NK-92 (cell line): ENCODE results near the gene ACAD10.

ENCODE experiments used
- DNase-seq: peaks from one replicate; lab custom pipeline; 2025; ENCODE audit not compliant: unreplicated experiment; lab: John Stamatoyannopoulos, UW

The ACAD10 gene

DNA sequence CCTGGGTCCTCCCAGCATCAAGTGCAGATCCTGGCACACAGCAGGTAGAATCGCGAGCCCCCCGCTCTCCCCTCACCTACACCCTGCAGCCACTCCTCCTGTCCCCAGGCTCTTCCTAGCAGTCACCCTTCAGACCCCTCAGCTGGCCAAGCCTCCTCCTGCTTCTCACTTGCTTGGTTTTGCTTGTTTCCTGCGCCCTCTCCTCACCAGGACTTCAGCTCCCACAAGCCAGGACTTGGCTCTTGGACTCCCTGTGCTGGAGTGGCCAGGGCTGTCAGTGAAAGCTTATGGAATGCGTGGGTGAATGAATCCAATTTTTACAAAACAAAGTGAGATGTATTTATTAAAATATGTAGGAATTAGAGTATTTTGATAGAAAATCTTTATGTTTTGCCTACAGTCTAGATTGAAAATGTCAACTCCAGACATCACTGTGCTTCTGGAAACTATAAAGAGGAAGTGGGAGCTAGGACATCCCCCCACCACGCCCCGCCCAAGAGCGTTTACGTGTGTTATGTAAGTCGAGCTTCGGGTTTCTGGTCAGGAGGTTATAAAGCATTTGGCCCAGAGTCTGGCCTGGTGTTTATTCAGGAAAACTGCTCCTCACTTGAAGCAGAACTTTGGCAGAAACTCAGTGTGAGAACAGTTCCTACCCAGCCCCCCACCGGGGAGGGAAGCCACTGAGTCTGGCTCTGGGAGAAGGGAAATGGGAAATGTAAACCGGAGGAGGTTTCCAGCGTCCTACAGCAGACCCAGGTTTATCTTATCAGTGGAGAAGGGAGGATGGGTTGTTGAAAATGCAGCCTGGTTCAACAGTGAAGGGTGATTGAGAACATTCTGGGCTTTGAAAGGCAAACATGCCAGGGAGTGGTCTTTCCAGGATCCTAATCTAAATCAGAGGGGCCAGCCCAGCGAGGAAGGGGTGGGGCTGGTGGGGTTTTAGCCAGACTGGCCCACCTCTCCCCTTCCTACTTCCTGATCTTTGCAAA is 89.6 kb downstream of the ACAD10 start:
- no peak for DNase-seq

GRCh38 chr12:111776836-111777344 is 91.0 kb downstream of the ACAD10 start:
- no peak for DNase-seq

GRCh38 chr12:111777345-111778045 is 91.6 kb downstream of the ACAD10 start:
- no peak for DNase-seq

GRCh38 chr12:111780166-111780565 is 94.3 kb downstream of the ACAD10 start:
- no peak for DNase-seq

DNA sequence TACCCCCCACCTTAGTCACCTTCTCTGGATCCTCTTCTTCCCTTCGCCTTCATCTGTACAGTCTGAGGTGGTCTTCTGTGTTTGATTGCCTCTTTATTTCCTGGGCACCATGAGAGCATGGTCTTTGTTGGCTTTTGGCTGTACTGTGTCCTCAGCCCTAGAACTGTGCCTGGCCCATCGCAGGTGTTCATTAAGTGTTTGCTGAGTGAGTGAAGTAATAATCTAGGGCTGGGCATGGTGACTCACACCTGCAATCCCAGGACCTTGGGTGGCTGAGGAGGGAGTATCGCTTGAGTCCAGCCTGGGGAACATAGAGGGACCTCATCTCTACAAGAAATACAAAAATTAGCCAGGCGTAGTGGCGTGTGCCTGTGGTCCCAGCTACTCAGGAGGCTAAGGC is 94.8 kb downstream of the ACAD10 start:
- no peak for DNase-seq

DNA sequence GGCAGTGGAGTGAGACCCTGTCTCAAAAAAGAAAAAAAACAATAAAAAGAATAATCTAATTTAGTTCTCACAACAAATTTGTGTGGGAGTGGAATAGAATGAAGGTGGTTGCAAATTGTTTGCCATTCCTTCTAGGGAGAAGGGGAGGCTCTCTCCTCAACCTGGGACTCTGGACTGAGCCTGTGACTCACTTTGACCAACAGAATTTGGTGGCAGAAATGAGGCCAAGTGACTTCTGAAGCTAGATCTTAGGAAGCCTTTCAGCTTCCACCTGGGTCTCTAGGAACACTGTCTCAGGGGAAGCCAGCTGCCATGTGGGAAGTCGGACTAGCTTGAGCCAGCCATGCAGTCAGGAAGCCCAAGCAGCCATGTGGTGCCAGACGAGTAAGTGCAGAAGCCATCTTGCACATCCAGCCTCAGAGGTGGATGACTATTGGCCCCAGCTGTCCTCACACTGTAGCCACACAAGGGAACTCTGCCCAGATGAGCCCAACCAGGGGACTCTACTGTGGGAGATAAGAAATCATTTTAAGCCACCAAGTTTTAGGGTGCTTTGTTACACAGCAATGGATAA is 95.3 kb downstream of the ACAD10 start:
- DNase-seq: no peak

DNA sequence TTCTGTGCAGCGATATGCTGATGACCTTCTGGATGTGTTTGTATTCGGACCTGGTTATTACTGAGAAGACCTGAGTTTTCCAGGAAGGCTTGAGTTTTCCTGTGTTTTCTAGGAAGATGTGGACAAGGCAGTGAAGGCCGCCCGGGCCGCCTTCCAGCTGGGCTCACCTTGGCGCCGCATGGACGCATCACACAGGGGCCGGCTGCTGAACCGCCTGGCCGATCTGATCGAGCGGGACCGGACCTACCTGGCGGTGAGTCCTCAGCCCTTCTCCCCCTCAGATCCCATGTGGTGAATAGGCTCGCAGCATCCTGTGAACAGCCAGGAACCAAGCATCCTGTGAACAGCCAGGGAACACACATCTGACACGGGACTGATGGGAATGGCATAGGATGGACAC is 97.2 kb downstream of the ACAD10 start:
- no peak for DNase-seq

- DNase-seq: no peak
Observed at GRCh38 chr12:111784953-111785352, 99.1 kb downstream of the ACAD10 start.

- DNase-seq: no peak
Observed at GRCh38 chr12:111785651-111786050, 99.8 kb downstream of the ACAD10 start.

- no peak for DNase-seq
Observed at GRCh38 chr12:111788178-111788654, 102.4 kb downstream of the ACAD10 start.

DNA sequence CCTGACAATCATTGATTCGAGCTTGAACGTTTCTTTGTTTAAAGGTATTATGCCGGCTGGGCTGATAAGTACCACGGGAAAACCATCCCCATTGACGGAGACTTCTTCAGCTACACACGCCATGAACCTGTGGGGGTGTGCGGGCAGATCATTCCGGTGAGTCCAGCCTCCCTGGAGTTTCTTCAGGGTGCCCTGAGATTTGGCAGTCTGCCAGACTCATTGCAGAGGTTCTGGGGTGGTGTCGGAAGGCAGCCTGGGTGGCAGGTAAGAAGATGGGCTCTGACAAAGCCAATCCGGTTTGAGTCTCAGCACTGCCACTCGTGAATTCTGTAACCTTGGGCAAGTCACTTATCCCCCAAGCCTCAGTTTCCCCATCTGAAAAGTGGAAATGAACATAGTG is 103.9 kb downstream of the ACAD10 start:
- DNase-seq: no peak

- DNase-seq: no peak
Observed at GRCh38 chr12:111791507-111791906, 105.7 kb downstream of the ACAD10 start.

DNA sequence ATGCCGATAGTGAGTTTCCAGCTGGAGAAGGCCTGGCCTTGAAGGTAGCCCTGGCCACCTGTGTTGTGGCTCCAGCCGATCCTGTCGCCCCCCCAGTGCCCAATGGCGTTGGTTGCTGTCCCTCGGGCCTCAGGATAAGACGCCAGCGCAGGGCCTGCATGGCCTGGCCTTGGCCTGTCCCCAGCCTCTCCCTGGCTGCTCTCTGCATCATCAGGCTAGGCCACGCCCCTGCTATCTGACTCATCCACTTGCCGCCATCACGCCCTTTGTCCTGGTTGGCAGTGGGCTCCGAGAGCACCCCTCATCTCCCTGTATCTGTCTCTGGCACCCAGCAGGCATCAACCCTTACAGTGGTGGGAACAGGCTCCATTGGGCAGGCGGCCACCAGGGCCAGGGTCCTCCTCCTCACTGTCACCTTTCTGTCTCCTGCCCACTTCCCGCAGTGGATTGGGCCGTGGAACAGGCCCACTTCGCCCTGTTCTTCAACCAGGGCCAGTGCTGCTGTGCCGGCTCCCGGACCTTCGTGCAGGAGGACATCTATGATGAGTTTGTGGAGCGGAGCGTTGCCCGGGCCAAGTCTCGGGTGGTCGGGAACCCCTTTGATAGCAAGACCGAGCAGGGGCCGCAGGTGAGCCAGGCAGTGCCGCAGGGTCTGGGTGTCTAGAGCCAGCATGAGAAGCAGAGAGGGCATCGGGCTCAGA is 106.5 kb downstream of the ACAD10 start:
- DNase-seq: no peak

- no peak for DNase-seq
Observed at GRCh38 chr12:111792856-111793235, 107.0 kb downstream of the ACAD10 start.

DNA sequence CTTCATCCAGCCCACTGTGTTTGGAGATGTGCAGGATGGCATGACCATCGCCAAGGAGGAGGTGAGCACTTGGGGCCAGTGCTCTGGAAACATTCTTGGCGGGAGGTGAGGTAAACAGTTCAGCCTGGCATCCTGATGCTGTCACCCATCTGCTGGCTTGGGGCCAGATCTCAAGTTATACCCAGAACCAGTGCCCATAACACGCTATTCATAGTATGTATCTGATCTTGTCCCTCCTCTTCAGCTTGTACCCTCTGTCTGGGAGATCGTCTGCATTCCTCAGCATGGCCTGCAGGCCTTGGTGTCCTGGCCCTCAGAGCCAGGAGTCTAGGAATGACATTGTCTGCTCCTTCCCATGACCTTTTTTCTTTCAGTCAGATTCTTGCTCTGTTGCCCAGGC is 112.3 kb downstream of the ACAD10 start:
- no peak for DNase-seq

GRCh38 chr12:111799758-111800157 is 113.9 kb downstream of the ACAD10 start:
- DNase-seq: no peak

- no peak for DNase-seq
Observed at GRCh38 chr12:111803038-111803626, 117.3 kb downstream of the ACAD10 start.

GRCh38 chr12:111803851-111804250 is 118.0 kb downstream of the ACAD10 start:
- no peak for DNase-seq

- DNase-seq: no peak
Observed at GRCh38 chr12:111806304-111806703, 120.5 kb downstream of the ACAD10 start.
